HEK293 (cell line): ENCODE results near the gene NTNG1.

Experiments
- CTCF ChIA-PET: fragments of 350-600 bp; formaldehyde crosslinking; extraction: SDS; loops from one replicate; lab custom pipeline; 2021; ENCODE audit warnings: antibody characterized with exemption; lab: Yijun Ruan, JAX
- POLR2A ChIA-PET: fragments of 300-600 bp; formaldehyde crosslinking; extraction: SDS; loops from one replicate; lab custom pipeline; 2020; ENCODE audit warnings: antibody characterized with exemption, inconsistent platforms; lab: Yijun Ruan, JAX
- H3K27ac ChIP-seq: fragments of 200-500 bp; sonication (Bioruptor generic); 2 replicates; pipeline ENCODE4 v1.5.1; 2014; ENCODE audit warnings: low read depth, low read length, control low read depth, inconsistent platforms; ENCODE audit errors: extremely low read depth
- H3K36me3 ChIP-seq, 2 experiments: fragments of 200-500 bp in 1 of 2; sonication (Bioruptor generic) in 1 of 2; 1 replicate in 1 of 2; 2 replicates in 1 of 2; pipeline ENCODE4 v1.5.1; 2014 to 2017; ENCODE audit warnings: inconsistent platforms in 2 of 2, low read length in 2 of 2; ENCODE audit not compliant: control insufficient read depth in 2 of 2, insufficient read depth in 1 of 2
- H3K4me1 ChIP-seq: fragments of 200-500 bp; sonication (Bioruptor generic); 2 replicates; pipeline ENCODE4 v1.5.1; 2014; ENCODE audit warnings: mild to moderate bottlenecking, low read length, inconsistent platforms; ENCODE audit not compliant: control insufficient read depth, insufficient read depth
- H3K4me3 ChIP-seq: 2 replicates; pipeline ENCODE4 v1.5.1; 2011; ENCODE audit warnings: low read depth, mild to moderate bottlenecking, control low read depth, low read length, moderate library complexity
- H3K9me3 ChIP-seq: fragments of 200-500 bp; sonication (Bioruptor generic); 2 replicates; pipeline ENCODE4 v1.5.1; 2014; ENCODE audit warnings: low read depth, low read length, inconsistent platforms; ENCODE audit not compliant: control insufficient read depth, insufficient read depth
- BCL11A ChIP-seq: fragments of 450-650 bp; formaldehyde crosslinking; IDR thresholded peaks from 2 replicates; pipeline ENCODE4 v1.5.1; 2016; ENCODE audit warnings: low read depth, missing biosample characterization, missing genetic modification characterization
- MZF1 ChIP-seq: fragments of 450-650 bp; formaldehyde crosslinking; IDR thresholded peaks from 2 replicates; pipeline ENCODE4 v1.5.1; 2017; ENCODE audit warnings: missing biosample characterization, missing genetic modification characterization, borderline replicate concordance
- SCRT2 ChIP-seq: fragments of 450-650 bp; formaldehyde crosslinking; IDR thresholded peaks from 2 replicates; pipeline ENCODE4 v1.5.1; 2016; ENCODE audit warnings: missing biosample characterization, missing genetic modification characterization
- WT1 ChIP-seq: fragments of 450-650 bp; formaldehyde crosslinking; IDR thresholded peaks from 2 replicates; pipeline ENCODE4 v1.5.1; 2016; ENCODE audit warnings: missing biosample characterization, missing genetic modification characterization
- ZNF24 ChIP-seq: fragments of 450-650 bp; formaldehyde crosslinking; IDR thresholded peaks from 2 replicates; pipeline ENCODE4 v1.5.1; 2016; ENCODE audit warnings: missing biosample characterization, missing genetic modification characterization
- ZNF366 ChIP-seq: fragments of 450-650 bp; formaldehyde crosslinking; conservative IDR thresholded peaks from 2 replicates; pipeline ENCODE4 v1.5.1; 2016; ENCODE audit warnings: missing biosample characterization, missing genetic modification characterization
- ZNF416 ChIP-seq: fragments of 450-650 bp; formaldehyde crosslinking; IDR thresholded peaks from 2 replicates; pipeline ENCODE4 v1.5.1; 2016; ENCODE audit warnings: missing biosample characterization, missing genetic modification characterization
- ZNF548 ChIP-seq: fragments of 450-650 bp; formaldehyde crosslinking; IDR thresholded peaks from 2 replicates; pipeline ENCODE4 v1.5.1; 2016; ENCODE audit warnings: missing biosample characterization, missing genetic modification characterization
- ZNF561 ChIP-seq: fragments of 450-650 bp; IDR thresholded peaks from 2 replicates; pipeline ENCODE4 v1.5.1; 2018; ENCODE audit warnings: missing biosample characterization, missing genetic modification characterization, borderline replicate concordance
- ZNF785 ChIP-seq: fragments of 450-650 bp; formaldehyde crosslinking; IDR thresholded peaks from 2 replicates; pipeline ENCODE4 v1.5.1; 2016; ENCODE audit warnings: missing biosample characterization, missing genetic modification characterization
- TF ChIP-seq, protein P1 (sequence below): fragments of 450-650 bp; formaldehyde crosslinking; conservative IDR thresholded peaks from 2 replicates; pipeline ENCODE4 v1.5.1; 2016; ENCODE audit warnings: low read depth, missing biosample characterization, missing genetic modification characterization
- TF ChIP-seq, protein P2 (sequence below): fragments of 450-650 bp; formaldehyde crosslinking; IDR thresholded peaks from 2 replicates; pipeline ENCODE4 v1.5.1; 2016; ENCODE audit warnings: missing biosample characterization, missing genetic modification characterization
- TF ChIP-seq, protein P3 (sequence below): fragments of 450-650 bp; formaldehyde crosslinking; IDR thresholded peaks from 2 replicates; pipeline ENCODE4 v1.5.1; 2016; ENCODE audit warnings: missing biosample characterization, missing genetic modification characterization

Gene NTNG1

DNA sequence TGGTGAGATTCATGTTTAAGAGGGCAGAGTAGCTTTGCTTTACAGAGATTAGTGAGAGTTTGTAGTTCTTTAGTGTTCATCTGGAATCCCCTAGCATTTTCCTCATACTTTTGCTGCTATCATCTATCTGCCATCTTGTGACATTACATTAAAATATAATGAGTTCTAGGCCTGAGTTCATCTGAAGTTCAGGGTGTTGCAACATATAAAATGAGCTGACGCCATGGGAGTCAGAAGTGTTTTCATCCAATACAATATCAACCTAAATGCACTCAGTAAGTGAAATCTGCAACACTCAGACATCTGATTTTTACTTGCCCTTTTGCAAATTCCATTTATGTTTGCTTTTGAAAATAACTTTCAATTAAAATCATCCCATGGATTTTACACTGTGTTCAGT is 153.8 kb downstream of the NTNG1 start:
- Histone ChIP-seq H3K9me3 (no peaks in the 10 kb centered on the region), H3K4me3 (no peak overlapping the region), H3K27ac (no peak overlapping the region), H3K36me3 (no peaks in the 10 kb centered on the region), H3K4me1 (no peaks in the 10 kb centered on the region)
- TF ChIP-seq SCRT2 (no peak), ZNF24 (tag by site-specific recombination) (no peak)
- TF ChIP-seq, protein P1, sequence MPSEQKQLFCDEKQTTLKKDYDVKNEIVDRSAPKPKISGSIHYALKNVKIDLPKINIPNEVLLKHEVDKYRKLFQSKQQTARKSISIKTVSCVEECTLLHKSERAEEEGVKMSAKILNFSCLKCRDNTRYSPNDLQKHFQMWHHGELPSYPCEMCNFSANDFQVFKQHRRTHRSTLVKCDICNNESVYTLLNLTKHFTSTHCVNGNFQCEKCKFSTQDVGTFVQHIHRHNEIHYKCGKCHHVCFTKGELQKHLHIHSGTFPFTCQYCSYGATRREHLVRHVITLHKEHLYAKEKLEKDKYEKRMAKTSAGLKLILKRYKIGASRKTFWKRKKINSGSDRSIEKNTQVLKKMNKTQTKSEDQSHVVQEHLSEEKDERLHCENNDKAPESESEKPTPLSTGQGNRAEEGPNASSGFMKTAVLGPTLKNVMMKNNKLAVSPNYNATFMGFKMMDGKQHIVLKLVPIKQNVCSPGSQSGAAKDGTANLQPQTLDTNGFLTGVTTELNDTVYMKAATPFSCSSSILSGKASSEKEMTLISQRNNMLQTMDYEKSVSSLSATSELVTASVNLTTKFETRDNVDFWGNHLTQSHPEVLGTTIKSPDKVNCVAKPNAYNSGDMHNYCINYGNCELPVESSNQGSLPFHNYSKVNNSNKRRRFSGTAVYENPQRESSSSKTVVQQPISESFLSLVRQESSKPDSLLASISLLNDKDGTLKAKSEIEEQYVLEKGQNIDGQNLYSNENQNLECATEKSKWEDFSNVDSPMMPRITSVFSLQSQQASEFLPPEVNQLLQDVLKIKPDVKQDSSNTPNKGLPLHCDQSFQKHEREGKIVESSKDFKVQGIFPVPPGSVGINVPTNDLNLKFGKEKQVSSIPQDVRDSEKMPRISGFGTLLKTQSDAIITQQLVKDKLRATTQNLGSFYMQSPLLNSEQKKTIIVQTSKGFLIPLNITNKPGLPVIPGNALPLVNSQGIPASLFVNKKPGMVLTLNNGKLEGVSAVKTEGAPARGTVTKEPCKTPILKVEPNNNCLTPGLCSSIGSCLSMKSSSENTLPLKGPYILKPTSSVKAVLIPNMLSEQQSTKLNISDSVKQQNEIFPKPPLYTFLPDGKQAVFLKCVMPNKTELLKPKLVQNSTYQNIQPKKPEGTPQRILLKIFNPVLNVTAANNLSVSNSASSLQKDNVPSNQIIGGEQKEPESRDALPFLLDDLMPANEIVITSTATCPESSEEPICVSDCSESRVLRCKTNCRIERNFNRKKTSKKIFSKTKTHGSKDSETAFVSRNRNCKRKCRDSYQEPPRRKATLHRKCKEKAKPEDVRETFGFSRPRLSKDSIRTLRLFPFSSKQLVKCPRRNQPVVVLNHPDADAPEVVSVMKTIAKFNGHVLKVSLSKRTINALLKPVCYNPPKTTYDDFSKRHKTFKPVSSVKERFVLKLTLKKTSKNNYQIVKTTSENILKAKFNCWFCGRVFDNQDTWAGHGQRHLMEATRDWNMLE = no peak
- ChIA-PET CTCF (interaction anchor here (0.6 kb wide), 1 partner anchor 456 kb away, joined by 3 read pairs; no protein-coding TSS in a partner anchor), POLR2A (no interaction called here)

DNA sequence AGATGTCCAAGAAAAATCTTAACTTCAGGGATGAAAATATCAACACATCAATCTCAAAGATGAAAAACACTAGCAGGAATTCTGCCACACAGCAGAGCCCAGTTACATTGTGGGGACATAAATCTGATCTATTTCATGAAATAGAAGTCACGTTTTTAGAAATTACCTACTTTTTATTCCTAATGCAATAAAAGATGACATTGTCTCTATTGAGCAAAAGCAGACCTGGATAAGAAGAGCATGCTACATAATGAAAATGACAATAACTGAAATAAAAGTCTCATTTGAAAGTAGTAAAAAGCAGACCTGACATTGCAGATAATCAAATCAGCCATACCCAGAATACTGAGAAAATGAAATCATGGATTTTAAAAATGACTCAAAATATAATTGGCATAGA is 156.8 kb downstream of the NTNG1 start:
- CTCF ChIA-PET = no interaction called here
- no peaks in the 10 kb centered on the region for H3K9me3 ChIP-seq
- TF ChIP-seq, protein P2, sequence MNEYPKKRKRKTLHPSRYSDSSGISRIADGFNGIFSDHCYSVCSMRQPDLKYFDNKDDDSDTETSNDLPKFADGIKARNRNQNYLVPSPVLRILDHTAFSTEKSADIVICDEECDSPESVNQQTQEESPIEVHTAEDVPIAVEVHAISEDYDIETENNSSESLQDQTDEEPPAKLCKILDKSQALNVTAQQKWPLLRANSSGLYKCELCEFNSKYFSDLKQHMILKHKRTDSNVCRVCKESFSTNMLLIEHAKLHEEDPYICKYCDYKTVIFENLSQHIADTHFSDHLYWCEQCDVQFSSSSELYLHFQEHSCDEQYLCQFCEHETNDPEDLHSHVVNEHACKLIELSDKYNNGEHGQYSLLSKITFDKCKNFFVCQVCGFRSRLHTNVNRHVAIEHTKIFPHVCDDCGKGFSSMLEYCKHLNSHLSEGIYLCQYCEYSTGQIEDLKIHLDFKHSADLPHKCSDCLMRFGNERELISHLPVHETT (tag by site-specific recombination) = no peak
- TF ChIP-seq, all 188 proteins: peak for 0
- Histone ChIP-seq H3K36me3 (no peaks in the 10 kb centered on the region), H3K4me3 (no peak overlapping the region), H3K27ac (no peak overlapping the region), H3K4me1 (no peaks in the 10 kb centered on the region)
- POLR2A ChIA-PET = no interaction called here

DNA sequence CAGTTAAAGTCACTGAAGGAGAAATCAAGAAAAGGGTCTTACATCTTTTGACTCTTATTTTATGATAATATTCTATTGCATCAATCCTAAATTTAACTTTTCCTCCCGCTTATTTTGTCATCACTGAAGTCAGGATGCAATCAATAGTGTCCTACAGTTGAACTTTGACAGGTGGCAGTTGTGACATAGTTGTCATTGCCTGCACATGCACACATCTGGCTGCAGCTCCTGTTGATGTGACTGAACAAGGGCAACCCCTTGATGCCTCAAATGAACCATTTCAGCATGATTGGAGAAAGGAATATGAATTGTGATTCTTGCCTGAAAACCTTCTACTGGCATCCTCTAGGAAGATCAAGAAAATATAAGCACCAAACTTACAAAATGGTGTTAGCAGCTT is 157.7 kb downstream of the NTNG1 start:
- H3K9me3 ChIP-seq = no peaks in the 10 kb centered on the region
- no peak for TF ChIP-seq WT1 (tag by site-specific recombination)
- TF ChIP-seq MZF1 = no peak
- TF ChIP-seq ZNF561 (tag by site-specific recombination) = no peak
- no peak for TF ChIP-seq ZNF366
- no peak for TF ChIP-seq ZNF416 (tag by site-specific recombination)
- TF ChIP-seq, protein P3, sequence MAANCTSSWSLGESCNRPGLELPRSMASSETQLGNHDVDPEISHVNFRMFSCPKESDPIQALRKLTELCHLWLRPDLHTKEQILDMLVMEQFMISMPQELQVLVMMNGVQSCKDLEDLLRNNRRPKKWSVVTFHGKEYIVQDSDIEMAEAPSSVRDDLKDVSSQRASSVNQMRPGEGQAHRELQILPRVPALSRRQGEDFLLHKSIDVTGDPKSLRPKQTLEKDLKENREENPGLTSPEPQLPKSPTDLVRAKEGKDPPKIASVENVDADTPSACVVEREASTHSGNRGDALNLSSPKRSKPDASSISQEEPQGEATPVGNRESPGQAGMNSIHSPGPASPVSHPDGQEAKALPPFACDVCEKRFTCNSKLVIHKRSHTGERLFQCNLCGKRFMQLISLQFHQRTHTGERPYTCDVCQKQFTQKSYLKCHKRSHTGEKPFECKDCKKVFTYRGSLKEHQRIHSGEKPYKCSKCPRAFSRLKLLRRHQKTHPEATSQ (tag by site-specific recombination) = no peak
- TF ChIP-seq ZNF785 (tag by site-specific recombination) = no peak
- no peak for TF ChIP-seq ZNF548 (tag by site-specific recombination)
- TF ChIP-seq BCL11A = no peak
- TF ChIP-seq, all 188 proteins: peak for 0
- CTCF ChIA-PET = no interaction called here
- Histone ChIP-seq H3K4me1 (no peaks in the 10 kb centered on the region), H3K36me3 (no peaks in the 10 kb centered on the region), H3K4me3 (no peak overlapping the region), H3K27ac (no peak overlapping the region)
- POLR2A ChIA-PET = no interaction called here
